Transverse colon (tissue), 4 donors: Measurements from ENCODE around the gene SUSD4. TPM values are rescaled to one million over a fixed set of nuclear protein-coding genes. Genes with fewer than 3 reads are reported as not detected.

Source experiments
- DNase-seq: peaks from one replicate; pipeline ENCODE4 v3.0.0-alpha.2; 2019
- H3K27ac ChIP-seq, 4 donors: fragments of 200-600 bp; sonication (generic); 2 replicates each; pipeline ENCODE4 v1.5.1; 2016 to 2018; ENCODE audit warnings: inconsistent platforms in 4 of 4
- H3K27me3 ChIP-seq: fragments of 200-600 bp; sonication (generic); 2 replicates; pipeline ENCODE4 v1.5.1; 2017; ENCODE audit warnings: inconsistent platforms
- H3K36me3 ChIP-seq, 4 donors: fragments of 200-600 bp; sonication (generic); 2 replicates each; pipeline ENCODE4 v1.5.1; 2017 to 2019; ENCODE audit warnings: inconsistent platforms in 4 of 4
- H3K4me1 ChIP-seq, 4 donors: fragments of 200-600 bp; sonication (generic); 2 replicates each; pipeline ENCODE4 v1.5.1; 2017 to 2020; ENCODE audit warnings: inconsistent platforms in 4 of 4
- H3K4me3 ChIP-seq, 4 donors: fragments of 200-600 bp; sonication (generic); 1 replicate in 1 of 4; 2 replicates in 3 of 4; pipeline versions ENCODE4 v1.5.1 to v1.6.1; 2017 to 2019; ENCODE audit warnings: inconsistent platforms in 4 of 4
- H3K9me3 ChIP-seq, 2 donors: fragments of 200-600 bp; sonication (generic); 2 replicates each; pipeline ENCODE4 v1.5.1; 2017 to 2019; ENCODE audit warnings: inconsistent platforms in 2 of 2
- CTCF ChIP-seq, 5 experiments: fragments of 200-600 bp in 3 of 5; fragments of 450-650 bp in 2 of 5; sonication (generic) in 3 of 5; IDR thresholded peaks; 1 replicate in 2 of 5; 2 replicates in 3 of 5; pipeline ENCODE4 v1.5.1; 2016 to 2017; ENCODE audit warnings: antibody characterized with exemption in 5 of 5, inconsistent platforms in 3 of 5, mild to moderate bottlenecking in 2 of 5, moderate library complexity in 1 of 5
- EP300 ChIP-seq: sonication (generic); formaldehyde crosslinking; IDR thresholded peaks from one replicate; pipeline ENCODE4 v1.6.1; 2017; ENCODE audit warnings: antibody characterized with exemption, low read depth
- POLR2A ChIP-seq: fragments of 450-650 bp; IDR thresholded peaks from one replicate; pipeline ENCODE4 v1.6.1; 2016; ENCODE audit warnings: antibody characterized with exemption, mild to moderate bottlenecking, moderate library complexity
- POLR2AphosphoS5 ChIP-seq, 3 donors: sonication (generic); formaldehyde crosslinking; IDR thresholded peaks; one replicate each; pipeline ENCODE4 v1.6.1; 2016; ENCODE audit warnings: antibody characterized with exemption in 3 of 3
- WGBS, 2 donors: methylation state at CpG; one replicate each; pipeline ENCODE4 v1.1.5; 2018; ENCODE audit warnings: low coverage in 1 of 2; 5-methylcytosine and 5-hydroxymethylcytosine counted together
- in situ Hi-C, 4 donors: fragments of 200-750 bp; cut with MboI; loops; one replicate each; pipeline versions ENCODE4 v1.15.0 to v1.15.1; 2017; ENCODE audit warnings: low sequenced_read_pairs in 3 of 4, low pct_ligation_motif_present in 1 of 4, low pct_unique_long_range_greater_than_20kb in 1 of 4
- intact Hi-C: fragments of 100-400 bp; cut with DNase I; formaldehyde crosslinking; loops from one replicate; pipeline ENCODE4 v1.15.1; 2023; ENCODE audit warnings: low total_unique reads
- total RNA-seq, 4 donors: library from RNA; depleted of rRNA; stranded (reverse); fragments of >200 nt; gene quantifications; one replicate each; pipeline ENCODE4 v1.1.0, GENCODE V29; 2016

SUSD4 gene
- total RNA-seq, 4 donors from 2014 or later: 0.32 to 1.2 TPM; not detected in 2

GRCh38 chr1:223244366-223245103, 119.4 kb downstream of the SUSD4 start:
- Histone ChIP-seq H3K4me3 (no peak overlapping the region), H3K36me3 (no peaks in the 10 kb centered on the region), H3K9me3 (no peaks in the 10 kb centered on the region), H3K27me3 (no peaks in the 10 kb centered on the region), H3K4me1 (no peaks in the 10 kb centered on the region), H3K27ac (no peak overlapping the region)
- intact Hi-C loops (no loop called here), in situ Hi-C loops (no loop called here)
- no peak for TF ChIP-seq POLR2A
- no peak for TF ChIP-seq EP300
- no peak for TF ChIP-seq CTCF (IDR thresholded peaks at IDR 0.05)
- TF ChIP-seq POLR2AphosphoS5 (IDR thresholded peaks at IDR 0.05): no peak
- 69 to 74% methylated on average over 2 to 4 of the region's 4 CpGs for WGBS, 2 donors
- DNase-seq: no peak

DNA sequence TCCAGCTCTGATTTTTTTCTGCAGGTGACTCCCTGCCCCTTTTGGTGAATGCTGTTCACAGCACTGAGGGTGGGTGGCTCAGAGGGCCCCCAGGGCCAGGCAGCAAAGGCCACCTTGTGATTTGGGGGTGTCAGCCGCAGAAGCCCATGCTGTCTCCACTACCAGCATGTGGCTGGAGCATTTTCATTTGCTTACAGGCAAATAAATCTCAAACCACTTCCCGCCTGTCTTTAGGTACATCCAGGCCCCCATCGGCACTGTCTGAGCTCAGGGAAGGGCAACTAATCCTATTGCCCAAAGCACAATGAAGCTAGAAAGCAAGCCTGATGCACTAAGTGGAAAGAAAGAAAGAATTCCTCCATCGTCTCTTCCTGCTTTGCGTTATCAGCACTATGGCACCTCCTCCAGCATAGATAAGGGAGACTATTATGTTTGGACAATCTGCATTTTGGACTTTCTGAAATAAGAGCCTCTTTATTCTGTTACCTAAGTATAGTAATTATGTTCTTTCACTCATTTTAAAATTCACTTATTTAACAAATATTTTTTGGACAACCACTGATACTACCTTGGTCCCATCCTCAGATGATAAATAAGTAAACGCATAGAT, 120.4 kb downstream of the SUSD4 start:
- no peak for TF ChIP-seq POLR2AphosphoS5 (IDR thresholded peaks at IDR 0.05)
- no peaks in the 10 kb centered on the region for H3K9me3 ChIP-seq
- in situ Hi-C loops: no loop called here
- intact Hi-C loops: no loop called here
- 70 to 83% methylated on average over 2 to 6 of the region's 6 CpGs for WGBS, 2 donors
- H3K36me3 ChIP-seq: no peaks in the 10 kb centered on the region
- H3K4me3 ChIP-seq: no peak overlapping the region
- no peak for DNase-seq
- no peaks in the 10 kb centered on the region for H3K4me1 ChIP-seq
- no peaks in the 10 kb centered on the region for H3K27me3 ChIP-seq
- H3K27ac ChIP-seq: no peak overlapping the region

DNA sequence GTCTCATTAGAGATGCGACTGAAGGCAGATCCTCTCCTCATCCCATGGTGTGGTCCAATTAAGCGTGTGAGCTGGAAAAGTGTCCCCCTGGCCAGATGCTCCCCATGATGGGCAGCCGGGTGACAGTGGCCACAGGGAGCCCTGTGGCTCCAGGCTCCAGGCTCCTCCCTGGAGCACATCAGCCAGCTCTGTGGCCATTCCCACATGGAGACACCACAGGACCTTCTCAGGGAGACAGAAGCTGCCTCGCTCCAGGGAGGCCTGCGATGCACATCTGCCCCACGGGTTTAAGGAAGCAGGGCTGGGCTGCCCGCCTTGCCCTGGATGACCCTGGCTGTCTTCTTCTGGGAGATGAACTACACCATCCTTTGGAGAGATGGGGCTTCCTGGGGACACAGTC, 121.0 kb downstream of the SUSD4 start:
- no peaks in the 10 kb centered on the region for H3K4me1 ChIP-seq
- no peaks in the 10 kb centered on the region for H3K27me3 ChIP-seq
- H3K9me3 ChIP-seq: no peaks in the 10 kb centered on the region
- in situ Hi-C loops (no loop called here), intact Hi-C loops (no loop called here)
- WGBS, 2 donors: 90% methylated on average over 5 of the region's 7 CpGs; no CpG with 5 or more reads in 1 of the 2 donors
- H3K27ac ChIP-seq: no peak overlapping the region
- no peaks in the 10 kb centered on the region for H3K36me3 ChIP-seq
- DNase-seq: no peak
- TF ChIP-seq POLR2AphosphoS5 (IDR thresholded peaks at IDR 0.05) (no peak), EP300 (no peak), CTCF (IDR thresholded peaks at IDR 0.05) (no peak)
- no peak overlapping the region for H3K4me3 ChIP-seq

GRCh38 chr1:223242382-223242955, 121.5 kb downstream of the SUSD4 start:
- TF ChIP-seq POLR2A (no peak), POLR2AphosphoS5 (IDR thresholded peaks at IDR 0.05) (no peak), CTCF (IDR thresholded peaks at IDR 0.05) (no peak), EP300 (no peak)
- in situ Hi-C loops: no loop called here
- no peaks in the 10 kb centered on the region for H3K27me3 ChIP-seq
- WGBS, 2 donors: 77% methylated on average over 6 of the region's 6 CpGs; no CpG with 5 or more reads in 1 of the 2 donors
- H3K4me3 ChIP-seq: no peak overlapping the region
- intact Hi-C loops: no loop called here
- no peaks in the 10 kb centered on the region for H3K4me1 ChIP-seq
- no peak for DNase-seq
- H3K9me3 ChIP-seq: no peaks in the 10 kb centered on the region
- no peak overlapping the region for H3K27ac ChIP-seq
- no peaks in the 10 kb centered on the region for H3K36me3 ChIP-seq
